Measurements from ENCODE around the gene IGLL1. TPM values are rescaled to one million over a fixed set of nuclear protein-coding genes. Genes with fewer than 3 reads are reported as not detected.

The IGLL1 gene
- total RNA-seq = not detected in 2 replicates

DNA sequence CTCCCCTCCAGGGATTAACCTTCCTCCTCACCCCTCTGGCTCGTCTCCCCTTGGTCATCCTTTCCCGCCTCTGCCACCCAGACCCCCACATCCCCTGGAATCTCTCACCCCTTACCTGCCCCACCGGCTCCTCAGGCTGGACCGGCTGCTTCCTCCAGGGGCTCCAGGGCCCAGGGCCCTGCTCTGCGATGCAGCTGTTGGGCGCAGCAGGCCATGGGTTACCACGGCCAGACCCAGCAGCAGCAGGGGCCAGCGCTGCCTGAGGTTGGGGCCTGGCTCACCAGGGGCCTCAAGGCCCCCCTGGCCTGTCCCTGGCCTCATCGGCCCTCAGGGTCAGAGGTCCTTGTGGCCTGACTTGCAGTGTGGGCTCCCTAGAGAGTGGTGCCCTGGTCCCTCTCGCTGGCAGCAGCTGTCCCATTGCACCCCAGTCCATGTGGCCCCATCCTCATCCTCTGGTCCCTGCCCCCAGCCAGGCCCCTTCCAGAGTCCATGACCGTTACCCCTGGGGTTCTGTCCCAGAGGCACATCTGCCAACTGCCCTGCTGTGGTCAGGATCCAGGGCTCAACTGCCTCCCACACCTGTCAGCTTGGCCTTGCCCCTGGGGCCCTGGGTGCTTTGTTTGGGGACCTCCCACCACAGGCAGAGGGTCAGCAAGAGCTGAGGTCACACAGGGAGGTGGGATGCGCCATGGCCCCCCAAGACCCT lies at the start of gene IGLL1:
IGLL1 (minus strand) TSS at position 421 of the 706 bp plus-strand sequence; CDS start at position 321, 100 bp downstream.

Other genes starting within 250 kb of the IGLL1 start
- gene DRICH1, start 52.0 kb upstream of the IGLL1 start, total RNA-seq = 0.06 TPM in 1 of 2 replicates, not detected in the other
- not detected in 2 replicates for gene RGL4, start 110.7 kb upstream of the IGLL1 start, total RNA-seq
- gene ZNF70, start 170.8 kb upstream of the IGLL1 start, total RNA-seq = 1.1 and 3.1 TPM in 2 replicates
- not detected in 2 replicates for gene VPREB3, start 174.1 kb upstream of the IGLL1 start, total RNA-seq
- gene C22orf15, start 182.7 kb upstream of the IGLL1 start, total RNA-seq = 0.13 and 0.81 TPM in 2 replicates
- gene CHCHD10, start 187.7 kb upstream of the IGLL1 start, total RNA-seq = 2.8 and 5.4 TPM in 2 replicates
- 1.9 and 8.6 TPM in 2 replicates for gene MMP11, start 192.6 kb upstream of the IGLL1 start, total RNA-seq
- 17.0 and 26.8 TPM in 2 replicates for gene SMARCB1, start 206.7 kb upstream of the IGLL1 start, total RNA-seq

Measured in bladder microvascular endothelial cell (primary cell).